Uterus (tissue), 2 donors: ENCODE results near the gene MALT1.

Experiments used
- CTCF ChIP-seq, 4 experiments: fragments of 200-600 bp in 2 of 4; fragments of 450-650 bp in 2 of 4; sonication (generic) in 2 of 4; IDR thresholded peaks; one replicate each; pipeline ENCODE4 v1.5.1; 2016 to 2019; ENCODE audit warnings: antibody characterized with exemption in 4 of 4, mild to moderate bottlenecking in 2 of 4, moderate library complexity in 1 of 4
- POLR2A ChIP-seq, 2 donors: fragments of 450-650 bp; IDR thresholded peaks; one replicate each; pipeline ENCODE4 v1.6.1; 2016; ENCODE audit warnings: antibody characterized with exemption in 2 of 2, mild to moderate bottlenecking in 1 of 2, moderate library complexity in 1 of 2

- TF ChIP-seq POLR2A (IDR thresholded peaks at IDR 0.05) = no peak
- no peak for TF ChIP-seq CTCF (IDR thresholded peaks at IDR 0.05)
Observed at GRCh38 chr18:58662118-58662517, 9.1 kb upstream of the MALT1 start.
